ENCODE results near the gene HBEGF. TPM values are rescaled to one million over a fixed set of nuclear protein-coding genes. Genes with fewer than 3 reads are reported as not detected.
A peak's percentile ranks its signal among the peaks of the same experiment; 100 is the strongest.

HBEGF gene
- total RNA-seq, 4 donors from 2014 or later = 4.7 to 17.4 (median 6.6) TPM

- no peaks in the 10 kb centered on the region for H3K27me3 ChIP-seq
- no peak overlapping the region for H3K27ac ChIP-seq
- H3K9me3 ChIP-seq = no peaks in the 10 kb centered on the region
- peaks cover 0 to 8% (median 0%) of the 10 kb centered on the region in 3 donors for H3K4me1 ChIP-seq
- WGBS, 2 donors (ENCODE audit: low coverage in 1 of 2) = 75 to 78% methylated on average over 2 to 3 of the region's 3 CpGs
- ATAC-seq = no peak
- TF ChIP-seq POLR2AphosphoS5 (IDR thresholded peaks at IDR 0.05) (no peak), EP300 (IDR thresholded peaks at IDR 0.05) (no peak), CTCF (IDR thresholded peaks at IDR 0.05) (no peak), POLR2A (IDR thresholded peaks at IDR 0.05) (no peak)
- no peaks in the 10 kb centered on the region for H3K36me3 ChIP-seq
- no peak overlapping the region for H3K4me3 ChIP-seq
These were observed 18.9 kb upstream of the HBEGF start for GRCh38 chr5:140365282-140365681.

- Histone ChIP-seq H3K27me3 (no peaks in the 10 kb centered on the region), H3K4me3 (no peak overlapping the region), H3K36me3 (no peaks in the 10 kb centered on the region), H3K4me1 (peaks cover 0 to 8% (median 0%) of the 10 kb centered on the region in 3 donors), H3K9me3 (no peaks in the 10 kb centered on the region), H3K27ac (no peak overlapping the region)
- 100% methylated on average over 1 of the region's 3 CpGs; no CpG with 5 or more reads in 1 of the 2 donors for WGBS, 2 donors (ENCODE audit: low coverage in 1 of 2)
- no peak for ATAC-seq
- TF ChIP-seq CTCF (IDR thresholded peaks at IDR 0.05) = no peak
- no peak for TF ChIP-seq EP300 (IDR thresholded peaks at IDR 0.05)
- TF ChIP-seq POLR2A (IDR thresholded peaks at IDR 0.05) = no peak
- no peak for TF ChIP-seq POLR2AphosphoS5 (IDR thresholded peaks at IDR 0.05)
These were observed 18.0 kb upstream of the HBEGF start for GRCh38 chr5:140364472-140364765.

- WGBS, 2 donors (ENCODE audit: low coverage in 1 of 2) = 55 to 64% methylated on average over 10 to 13 of the region's 20 CpGs
- H3K27me3 ChIP-seq = no peaks in the 10 kb centered on the region
- TF ChIP-seq POLR2AphosphoS5 (IDR thresholded peaks at IDR 0.05) (no peak), POLR2A (IDR thresholded peaks at IDR 0.05) (no peak), CTCF (IDR thresholded peaks at IDR 0.05) (no peak), EP300 (IDR thresholded peaks at IDR 0.05) (no peak)
- H3K4me1 ChIP-seq = peaks cover 0 to 8% (median 0%) of the 10 kb centered on the region in 3 donors
- no peak for ATAC-seq
- peak overlapping the region in 1 of 2 donors; percentile 33 for H3K4me3 ChIP-seq
- H3K9me3 ChIP-seq = no peaks in the 10 kb centered on the region
- no peak overlapping the region for H3K27ac ChIP-seq
- H3K36me3 ChIP-seq = no peaks in the 10 kb centered on the region
These were observed 17.4 kb upstream of the HBEGF start for GRCh38 chr5:140363631-140364471.

- Histone ChIP-seq H3K27me3 (no peaks in the 10 kb centered on the region), H3K27ac (no peak overlapping the region), H3K36me3 (no peaks in the 10 kb centered on the region), H3K9me3 (no peaks in the 10 kb centered on the region), H3K4me1 (peaks cover 0 to 9% (median 0%) of the 10 kb centered on the region in 3 donors), H3K4me3 (peak overlapping the region in 1 of 2 donors; percentile 33)
- 20 to 38% methylated on average over 1 to 3 of the region's 29 CpGs for WGBS, 2 donors (ENCODE audit: low coverage in 1 of 2)
- peak; percentile 64 for ATAC-seq
- TF ChIP-seq CTCF (IDR thresholded peaks at IDR 0.05) (peak; percentile 68 to 92 (median 84)), EP300 (IDR thresholded peaks at IDR 0.05) (no peak)
These were observed 16.6 kb upstream of the HBEGF start for GRCh38 chr5:140362875-140363630.
